Natural killer cell (primary cell): Measurements from ENCODE around the gene THSD7B. TPM values are rescaled to one million over a fixed set of nuclear protein-coding genes. Genes with fewer than 3 reads are reported as not detected.

Experiments
- ATAC-seq, 3 donors: fragments of 150-1000 bp in 2 of 3; fragments of 200-7000 bp in 1 of 3; cut with Tn5 transposase; 1 replicate in 1 of 3; 2 replicates in 2 of 3; pipeline ENCODE4 v1.10.0; 2021; ENCODE audit warnings: mild to moderate bottlenecking in 2 of 3, moderate library complexity in 2 of 3
- DNase-seq, 2 donors: peaks; one replicate each; pipeline versions ENCODE4 v3.0.0 to v3.0.0-alpha.2; 2013 to 2021; ENCODE audit warnings: mixed read lengths in 1 of 2
- H3K27ac ChIP-seq: one replicate; pipeline ENCODE4 v1.5.1; 2013; ENCODE audit warnings: mild to moderate bottlenecking, low read length
- H3K27me3 ChIP-seq: one replicate; pipeline ENCODE4 v1.6.1; 2013; ENCODE audit warnings: low read length; ENCODE audit not compliant: control insufficient read depth, insufficient read depth
- H3K36me3 ChIP-seq: one replicate; pipeline ENCODE4 v1.6.1; 2013; ENCODE audit warnings: low read length; ENCODE audit not compliant: control insufficient read depth, insufficient read depth
- H3K4me1 ChIP-seq: one replicate; pipeline ENCODE4 v1.6.1; 2013; ENCODE audit warnings: low read length; ENCODE audit not compliant: control insufficient read depth, insufficient read depth
- H3K4me3 ChIP-seq: one replicate; pipeline ENCODE4 v1.5.1; 2013; ENCODE audit warnings: low read length
- H3K9me3 ChIP-seq: one replicate; pipeline ENCODE4 v1.6.1; 2013; ENCODE audit warnings: low read length; ENCODE audit not compliant: control insufficient read depth, insufficient read depth
- H3K27ac Mint-ChIP-seq, 2 donors: one replicate each; pipeline ENCODE4 v1.8.0; 2022; ENCODE audit warnings: mild to moderate bottlenecking in 2 of 2, mixed read lengths in 2 of 2, moderate library complexity in 1 of 2
- H3K27me3 Mint-ChIP-seq, 2 donors: one replicate each; pipeline ENCODE4 v1.8.0; 2022; ENCODE audit warnings: low read depth in 2 of 2, mixed read lengths in 2 of 2
- H3K36me3 Mint-ChIP-seq: one replicate; pipeline ENCODE4 v1.8.0; 2022; ENCODE audit warnings: mixed read lengths
- H3K4me1 Mint-ChIP-seq, 2 donors: one replicate each; pipeline ENCODE4 v1.8.0; 2022; ENCODE audit warnings: mixed read lengths in 2 of 2
- H3K4me3 Mint-ChIP-seq: one replicate; pipeline ENCODE4 v1.8.0; 2022; ENCODE audit warnings: mild to moderate bottlenecking, moderate library complexity, mixed read lengths
- H3K9me3 Mint-ChIP-seq, 2 donors: one replicate each; pipeline ENCODE4 v1.8.0; 2022; ENCODE audit warnings: mixed read lengths in 2 of 2
- WGBS: methylation state at CpG from one replicate; pipeline ENCODE4 v1.1.7; 2013; ENCODE audit warnings: missing lambda C conversion rate; ENCODE audit not compliant: insufficient coverage; 5-methylcytosine and 5-hydroxymethylcytosine counted together
- intact Hi-C: fragments of 100-400 bp; cut with micrococcal nuclease; formaldehyde crosslinking; loops from one replicate; pipeline ENCODE4 v1.14.2; 2022
- total RNA-seq, 4 donors: library from RNA; stranded (reverse); fragments of 120-200 nt in 1 of 4; gene quantifications; one replicate each; pipeline versions ENCODE4 v1.2.3 to v1.2.4, GENCODE V29; 2013 to 2022
- TF ChIP-seq, protein P1 (sequence below): fragments of 200-600 bp; IDR thresholded peaks from one replicate; pipeline ENCODE4 v1.8.0; 2022; ENCODE audit warnings: antibody characterized with exemption

THSD7B gene
- total RNA-seq, 3 donors from 2014 or later (not counting 1 experiment from before 2014, with no cell fraction given) = not detected

DNA sequence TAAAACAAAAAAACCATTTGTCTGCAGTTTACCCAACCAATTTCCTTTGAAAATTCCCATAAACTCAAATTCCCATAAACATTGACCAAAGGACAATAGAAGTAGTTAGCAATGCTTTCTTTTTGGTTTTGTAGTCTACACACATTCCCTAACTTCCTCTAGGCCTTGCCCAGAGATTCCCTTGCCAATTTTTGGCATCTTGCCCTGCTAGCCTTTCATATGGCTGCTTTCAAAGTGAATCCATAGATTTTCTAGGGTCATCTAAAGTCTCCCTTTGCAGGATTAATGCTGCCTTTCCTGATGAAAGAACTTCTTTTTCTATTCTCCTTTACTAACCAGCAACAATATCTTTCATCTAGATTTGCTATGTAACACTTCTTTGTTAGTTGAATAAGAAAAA lies 33.4 kb downstream of the THSD7B start:
- Mint-ChIP-seq H3K27me3 (peaks cover 0 to 3% of the 10 kb centered on the region in 2 donors), H3K27ac (no peak overlapping the region), H3K4me3 (no peak overlapping the region), H3K4me1 (no peaks in the 10 kb centered on the region), H3K9me3 (peaks cover 3 to 6% of the 10 kb centered on the region in 2 donors), H3K36me3 (no peaks in the 10 kb centered on the region)
- Histone ChIP-seq H3K27me3 (no peaks in the 10 kb centered on the region), H3K9me3 (no peaks in the 10 kb centered on the region), H3K27ac (no peak overlapping the region), H3K4me3 (no peak overlapping the region), H3K4me1 (no peaks in the 10 kb centered on the region), H3K36me3 (no peaks in the 10 kb centered on the region)
- TF ChIP-seq, protein P1, sequence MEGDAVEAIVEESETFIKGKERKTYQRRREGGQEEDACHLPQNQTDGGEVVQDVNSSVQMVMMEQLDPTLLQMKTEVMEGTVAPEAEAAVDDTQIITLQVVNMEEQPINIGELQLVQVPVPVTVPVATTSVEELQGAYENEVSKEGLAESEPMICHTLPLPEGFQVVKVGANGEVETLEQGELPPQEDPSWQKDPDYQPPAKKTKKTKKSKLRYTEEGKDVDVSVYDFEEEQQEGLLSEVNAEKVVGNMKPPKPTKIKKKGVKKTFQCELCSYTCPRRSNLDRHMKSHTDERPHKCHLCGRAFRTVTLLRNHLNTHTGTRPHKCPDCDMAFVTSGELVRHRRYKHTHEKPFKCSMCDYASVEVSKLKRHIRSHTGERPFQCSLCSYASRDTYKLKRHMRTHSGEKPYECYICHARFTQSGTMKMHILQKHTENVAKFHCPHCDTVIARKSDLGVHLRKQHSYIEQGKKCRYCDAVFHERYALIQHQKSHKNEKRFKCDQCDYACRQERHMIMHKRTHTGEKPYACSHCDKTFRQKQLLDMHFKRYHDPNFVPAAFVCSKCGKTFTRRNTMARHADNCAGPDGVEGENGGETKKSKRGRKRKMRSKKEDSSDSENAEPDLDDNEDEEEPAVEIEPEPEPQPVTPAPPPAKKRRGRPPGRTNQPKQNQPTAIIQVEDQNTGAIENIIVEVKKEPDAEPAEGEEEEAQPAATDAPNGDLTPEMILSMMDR = no peak
- DNase-seq (no peak), ATAC-seq (no peak)
- intact Hi-C loops = no loop called here

DNA sequence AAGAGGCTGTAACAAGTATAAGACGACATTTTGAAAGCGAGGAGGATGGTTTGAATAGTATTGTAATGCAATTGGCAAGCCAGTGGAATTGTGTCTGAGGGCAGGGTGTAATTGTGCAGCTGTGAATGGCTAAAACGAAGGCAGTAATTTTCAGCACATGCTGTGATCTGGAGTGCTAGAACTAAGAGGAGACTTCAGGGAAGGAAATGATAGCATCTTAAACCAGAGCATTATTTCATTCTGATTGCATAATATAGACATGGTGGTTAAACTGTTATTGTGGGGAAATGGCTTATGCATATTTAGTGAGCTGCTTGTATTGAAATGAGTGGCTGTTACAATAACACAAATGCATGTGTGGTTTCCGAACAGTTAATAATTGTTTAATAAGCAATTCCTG lies 36.3 kb downstream of the THSD7B start:
- H3K4me1 Mint-ChIP-seq = no peaks in the 10 kb centered on the region
- TF ChIP-seq, protein P1 = no peak
- ATAC-seq (no peak), DNase-seq (no peak)
- WGBS = 71% methylated on average over 4 of the region's 4 CpGs
- H3K27ac Mint-ChIP-seq = no peak overlapping the region
- H3K9me3 ChIP-seq = no peaks in the 10 kb centered on the region
- H3K27me3 ChIP-seq = no peaks in the 10 kb centered on the region
- H3K27me3 Mint-ChIP-seq = peaks cover 0 to 3% of the 10 kb centered on the region in 2 donors
- peaks cover 3 to 6% of the 10 kb centered on the region in 2 donors for H3K9me3 Mint-ChIP-seq
- no peak overlapping the region for H3K27ac ChIP-seq
- no peaks in the 10 kb centered on the region for H3K4me1 ChIP-seq
- intact Hi-C loops = no loop called here
- H3K4me3 Mint-ChIP-seq = no peak overlapping the region
- H3K36me3 ChIP-seq = no peaks in the 10 kb centered on the region
- H3K4me3 ChIP-seq = no peak overlapping the region
- no peaks in the 10 kb centered on the region for H3K36me3 Mint-ChIP-seq

DNA sequence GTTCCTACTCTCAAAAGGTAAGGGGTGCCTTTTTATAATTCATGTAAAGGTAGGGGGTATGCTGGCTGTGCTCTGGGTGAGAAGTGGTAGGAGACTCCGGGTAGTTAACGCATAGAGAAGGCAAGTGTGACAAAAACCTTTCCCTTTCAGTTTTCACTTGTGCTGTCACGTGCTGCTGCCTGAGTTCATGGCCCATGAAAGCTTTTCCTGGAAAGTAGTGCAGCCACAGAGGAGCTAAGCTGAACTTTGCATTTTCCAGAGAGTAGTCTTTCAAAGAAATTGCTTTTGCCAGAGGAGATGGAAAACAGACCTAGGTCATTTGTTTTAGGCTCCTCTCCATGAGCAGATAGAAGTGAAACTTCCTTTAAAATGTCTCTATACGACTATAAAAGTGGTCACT lies 44.7 kb downstream of the THSD7B start:
- Mint-ChIP-seq H3K4me3 (no peak overlapping the region), H3K36me3 (no peaks in the 10 kb centered on the region), H3K27ac (no peak overlapping the region), H3K4me1 (no peaks in the 10 kb centered on the region), H3K27me3 (no peaks in the 10 kb centered on the region), H3K9me3 (peaks cover 2 to 8% of the 10 kb centered on the region in 2 donors)
- no peak overlapping the region for H3K4me3 ChIP-seq
- TF ChIP-seq, protein P1 = no peak
- WGBS = 85% methylated on average over 3 of the region's 4 CpGs
- no peak for DNase-seq
- no peaks in the 10 kb centered on the region for H3K36me3 ChIP-seq
- intact Hi-C loops = no loop called here
- H3K27ac ChIP-seq = no peak overlapping the region
- H3K27me3 ChIP-seq = no peaks in the 10 kb centered on the region
- ATAC-seq = no peak
- H3K9me3 ChIP-seq = no peaks in the 10 kb centered on the region
- H3K4me1 ChIP-seq = no peaks in the 10 kb centered on the region

DNA sequence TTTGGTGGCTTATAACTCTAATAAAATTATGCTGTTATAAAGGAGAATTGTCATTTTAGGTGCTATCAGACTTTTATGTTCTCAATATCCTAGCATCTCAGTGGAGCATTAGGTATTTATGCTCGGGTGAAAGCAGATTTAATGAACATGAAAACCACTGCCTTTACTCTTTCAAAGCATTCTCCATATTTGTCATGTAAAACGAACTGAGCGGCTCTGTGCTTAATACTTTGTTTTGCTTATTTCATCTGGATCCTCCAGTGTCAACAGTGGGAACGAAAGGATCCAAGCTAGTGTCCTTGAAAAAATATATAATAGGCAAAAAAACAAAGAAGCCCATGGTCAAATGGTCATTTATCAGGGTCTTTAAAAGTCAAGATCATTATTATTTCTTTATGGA lies 53.5 kb downstream of the THSD7B start:
- WGBS = 81% methylated on average over 4 of the region's 4 CpGs
- Mint-ChIP-seq H3K27ac (no peak overlapping the region), H3K27me3 (no peaks in the 10 kb centered on the region), H3K9me3 (peaks cover 0 to 2% of the 10 kb centered on the region in 2 donors), H3K36me3 (no peaks in the 10 kb centered on the region), H3K4me3 (no peak overlapping the region), H3K4me1 (no peaks in the 10 kb centered on the region)
- Histone ChIP-seq H3K36me3 (no peaks in the 10 kb centered on the region), H3K4me1 (no peaks in the 10 kb centered on the region), H3K27me3 (no peaks in the 10 kb centered on the region), H3K27ac (no peak overlapping the region), H3K9me3 (no peaks in the 10 kb centered on the region), H3K4me3 (no peak overlapping the region)
- no peak for DNase-seq
- intact Hi-C loops = no loop called here
- TF ChIP-seq, protein P1 = no peak
- ATAC-seq = no peak
